Measurements from ENCODE around the gene DPF3. TPM values are rescaled to one million over a fixed set of nuclear protein-coding genes. Genes with fewer than 3 reads are reported as not detected.

Gene DPF3
- polyA plus RNA-seq, 3 donors from 2014 or later, result 1.5 to 1.8 TPM; not detected in 1

DNA sequence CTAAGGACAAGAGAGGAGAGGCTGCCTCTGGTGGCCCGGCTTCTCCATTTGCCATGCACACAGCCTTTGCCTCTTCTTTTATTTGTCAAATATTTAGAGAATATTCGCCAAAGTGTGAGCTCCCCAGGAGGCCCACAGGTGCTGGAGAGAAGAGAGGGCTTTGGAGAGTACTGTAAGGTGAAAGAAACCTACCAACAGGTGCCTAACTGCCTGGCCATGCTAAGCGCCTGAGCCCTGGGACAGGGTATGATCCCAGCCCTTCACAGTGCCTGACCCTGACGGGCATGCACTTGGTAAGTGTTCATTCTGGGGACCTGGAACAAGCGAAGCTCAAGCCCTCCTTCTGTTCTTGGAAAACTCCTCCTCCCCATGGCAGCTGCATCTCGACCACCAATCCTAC is 106.1 kb downstream of the DPF3 start:
- Mint-ChIP-seq H3K4me1 (peaks cover 6 to 7% of the 10 kb centered on the region in 2 donors), H3K27ac (no peak overlapping the region), H3K36me3 (peaks cover 0 to 4% (median 0%) of the 10 kb centered on the region in 3 donors), H3K9me3 (no peaks in the 10 kb centered on the region), H3K27me3 (ENCODE audit: low read depth in 3 of 3) (peaks cover 0 to 3% (median 1%) of the 10 kb centered on the region in 3 donors), H3K4me3 (no peak overlapping the region)
- no peak for DNase-seq

DNA sequence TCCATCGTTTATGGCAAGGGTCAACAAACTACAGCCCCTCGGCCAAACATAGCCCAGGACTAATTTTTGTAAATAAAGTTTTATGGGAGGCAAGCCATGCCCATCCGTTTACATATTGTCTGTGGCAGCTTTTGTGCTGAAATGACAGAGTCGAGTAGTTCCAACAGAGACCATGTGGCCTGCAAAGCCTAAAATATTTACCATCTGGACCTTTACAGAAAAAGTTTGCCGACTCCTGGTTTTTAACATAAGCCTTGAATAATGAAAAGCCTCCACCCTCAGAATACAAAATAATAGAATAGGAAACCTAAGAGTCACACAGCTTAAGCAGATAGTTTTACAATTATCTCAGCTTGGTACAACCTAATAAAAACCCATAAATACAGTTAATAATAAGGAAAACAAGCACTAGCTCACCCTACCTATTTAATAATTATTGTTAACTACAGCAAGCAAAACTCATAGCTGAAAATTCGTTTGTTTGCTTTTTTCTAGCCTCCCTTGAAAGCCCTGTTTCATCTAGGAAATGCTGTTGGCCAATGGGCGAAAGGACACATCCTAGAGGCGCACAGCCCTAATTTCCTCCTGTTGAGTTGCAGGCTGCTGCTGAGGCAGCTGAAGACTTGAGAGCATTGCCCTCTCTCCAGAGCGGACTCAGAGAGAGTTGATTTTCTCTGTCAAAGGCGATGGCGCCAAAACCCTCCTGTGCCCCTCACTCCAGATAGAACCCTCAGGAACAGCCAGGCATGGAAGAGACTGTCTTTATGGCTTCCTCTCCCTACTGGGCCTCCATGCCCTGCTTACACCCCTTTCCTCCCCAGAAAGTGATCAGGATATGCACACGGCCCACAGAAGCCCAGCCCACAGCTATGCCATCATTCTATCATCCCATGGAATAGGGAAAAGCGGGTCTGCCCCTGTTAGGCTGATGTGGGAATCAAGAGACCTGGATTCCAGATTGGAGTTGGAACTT is 107.2 kb downstream of the DPF3 start:
- H3K4me1 Mint-ChIP-seq, result peaks cover 6 to 7% of the 10 kb centered on the region in 2 donors
- H3K36me3 Mint-ChIP-seq, result peaks cover 0 to 6% (median 0%) of the 10 kb centered on the region in 3 donors
- H3K27ac Mint-ChIP-seq, result no peak overlapping the region
- H3K9me3 Mint-ChIP-seq, result no peaks in the 10 kb centered on the region
- H3K4me3 Mint-ChIP-seq, result no peak overlapping the region
- peaks cover 0 to 3% (median 1%) of the 10 kb centered on the region in 3 donors for H3K27me3 Mint-ChIP-seq (ENCODE audit: low read depth in 3 of 3)
- no peak for DNase-seq

DNA sequence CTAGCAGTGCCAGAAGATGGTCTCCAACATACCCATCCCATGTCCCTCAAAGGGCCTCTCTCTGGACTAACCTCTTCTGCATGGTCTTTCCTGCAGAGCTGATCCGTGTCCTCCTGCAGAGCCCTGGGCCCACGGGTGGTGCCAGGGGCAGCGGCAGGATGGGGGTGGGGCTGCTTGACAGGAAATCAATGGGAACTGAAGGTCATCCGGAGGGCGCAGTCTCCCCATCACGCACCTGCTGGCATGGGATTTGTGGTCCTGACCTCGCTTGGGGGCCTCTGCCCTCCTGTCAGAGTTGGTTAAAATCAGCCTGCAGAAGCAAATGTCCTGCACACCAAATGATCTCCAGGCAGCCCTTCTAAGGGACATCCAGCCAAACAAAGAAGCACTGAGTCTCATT is 110.2 kb downstream of the DPF3 start:
- Mint-ChIP-seq H3K27me3 (ENCODE audit: low read depth in 3 of 3) (peaks cover 0 to 1% (median 0%) of the 10 kb centered on the region in 3 donors), H3K4me1 (peaks cover 0 to 2% of the 10 kb centered on the region in 2 donors), H3K9me3 (peaks cover 0 to 1% (median 0%) of the 10 kb centered on the region in 6 donors), H3K27ac (no peak overlapping the region), H3K4me3 (no peak overlapping the region), H3K36me3 (peaks cover 0 to 10% (median 0%) of the 10 kb centered on the region in 3 donors)
- DNase-seq, result no peak

GRCh38 chr14:72782817-72783216 is 111.1 kb downstream of the DPF3 start:
- DNase-seq, result no peak
- Mint-ChIP-seq H3K27ac (no peak overlapping the region), H3K4me3 (no peak overlapping the region), H3K36me3 (peaks cover 0 to 10% (median 0%) of the 10 kb centered on the region in 3 donors), H3K9me3 (peaks cover 0 to 1% (median 0%) of the 10 kb centered on the region in 6 donors), H3K4me1 (peaks cover 0 to 2% of the 10 kb centered on the region in 2 donors), H3K27me3 (ENCODE audit: low read depth in 3 of 3) (peaks cover 0 to 1% (median 0%) of the 10 kb centered on the region in 3 donors)

- H3K9me3 Mint-ChIP-seq, result peaks cover 0 to 1% (median 0%) of the 10 kb centered on the region in 6 donors
- H3K4me3 Mint-ChIP-seq, result no peak overlapping the region
- peaks cover 0 to 10% (median 0%) of the 10 kb centered on the region in 3 donors for H3K36me3 Mint-ChIP-seq
- peaks cover 0 to 4% (median 0%) of the 10 kb centered on the region in 3 donors for H3K27me3 Mint-ChIP-seq (ENCODE audit: low read depth in 3 of 3)
- no peak for DNase-seq
- no peak overlapping the region for H3K27ac Mint-ChIP-seq
- H3K4me1 Mint-ChIP-seq, result peaks cover 9 to 11% of the 10 kb centered on the region in 2 donors
Measured at GRCh38 chr14:72781561-72782508, 112.1 kb downstream of the DPF3 start.

DNA sequence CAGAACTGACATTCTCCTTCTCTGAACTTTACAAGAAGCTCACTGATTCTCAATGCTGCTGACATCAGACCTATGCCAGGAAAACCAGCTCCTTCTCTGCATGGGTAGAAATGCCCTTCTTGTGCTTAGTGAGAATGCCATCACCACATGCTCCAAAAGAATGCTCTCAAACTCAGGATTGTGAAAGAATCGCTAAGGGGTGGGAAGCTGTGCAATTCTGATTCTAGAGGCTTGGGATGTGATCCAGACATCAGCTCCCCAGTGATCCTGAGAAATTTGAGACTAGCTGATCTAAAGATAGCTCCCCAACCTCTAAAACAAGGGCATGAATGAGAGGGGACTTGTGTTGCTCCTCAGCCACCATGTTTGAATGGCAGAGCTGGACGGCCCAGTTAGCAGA is 113.2 kb downstream of the DPF3 start:
- Mint-ChIP-seq H3K9me3 (peaks cover 0 to 1% (median 0%) of the 10 kb centered on the region in 6 donors), H3K4me1 (peaks cover 13 to 20% of the 10 kb centered on the region in 2 donors), H3K27me3 (ENCODE audit: low read depth in 3 of 3) (peaks cover 0 to 4% (median 0%) of the 10 kb centered on the region in 3 donors), H3K4me3 (no peak overlapping the region), H3K27ac (no peak overlapping the region), H3K36me3 (peaks cover 0 to 10% (median 0%) of the 10 kb centered on the region in 3 donors)
- no peak for DNase-seq

GRCh38 chr14:72779679-72780078 is 114.2 kb downstream of the DPF3 start:
- no peak for DNase-seq
- Mint-ChIP-seq H3K9me3 (peaks cover 0 to 1% (median 0%) of the 10 kb centered on the region in 6 donors), H3K27me3 (ENCODE audit: low read depth in 3 of 3) (peaks cover 0 to 5% (median 0%) of the 10 kb centered on the region in 3 donors), H3K36me3 (peaks cover 0 to 10% (median 0%) of the 10 kb centered on the region in 3 donors), H3K4me3 (no peak overlapping the region), H3K27ac (no peak overlapping the region), H3K4me1 (peaks cover 14 to 25% of the 10 kb centered on the region in 2 donors)

- DNase-seq, result no peak
- Mint-ChIP-seq H3K4me1 (peaks cover 14 to 25% of the 10 kb centered on the region in 2 donors), H3K27me3 (ENCODE audit: low read depth in 3 of 3) (peaks cover 0 to 6% (median 0%) of the 10 kb centered on the region in 3 donors), H3K27ac (no peak overlapping the region), H3K9me3 (peaks cover 0 to 1% (median 0%) of the 10 kb centered on the region in 6 donors), H3K4me3 (peak overlapping the region in 2 of 5 donors; percentile 25 to 62), H3K36me3 (peaks cover 0 to 8% (median 0%) of the 10 kb centered on the region in 3 donors)
Measured at GRCh38 chr14:72777636-72778035, 116.3 kb downstream of the DPF3 start.

GRCh38 chr14:72776701-72777261 is 117.1 kb downstream of the DPF3 start:
- DNase-seq, result peak; percentile 13 to 26 (median 14)
- peaks cover 0 to 6% (median 0%) of the 10 kb centered on the region in 3 donors for H3K27me3 Mint-ChIP-seq (ENCODE audit: low read depth in 3 of 3)
- peaks cover 0 to 1% (median 0%) of the 10 kb centered on the region in 6 donors for H3K9me3 Mint-ChIP-seq
- peak overlapping the region in 4 of 5 donors; percentile 5 to 27 (median 16) for H3K4me3 Mint-ChIP-seq
- peaks cover 14 to 25% of the 10 kb centered on the region in 2 donors for H3K4me1 Mint-ChIP-seq
- H3K36me3 Mint-ChIP-seq, result peaks cover 0 to 8% (median 0%) of the 10 kb centered on the region in 3 donors
- H3K27ac Mint-ChIP-seq, result no peak overlapping the region

GRCh38 chr14:72775923-72776554 is 117.9 kb downstream of the DPF3 start:
- no peak overlapping the region for H3K27ac Mint-ChIP-seq
- peak overlapping the region in 1 of 5 donors; percentile 46 for H3K4me3 Mint-ChIP-seq
- no peak for DNase-seq
- peaks cover 0 to 6% (median 0%) of the 10 kb centered on the region in 3 donors for H3K27me3 Mint-ChIP-seq (ENCODE audit: low read depth in 3 of 3)
- peaks cover 0 to 1% (median 0%) of the 10 kb centered on the region in 6 donors for H3K9me3 Mint-ChIP-seq
- H3K4me1 Mint-ChIP-seq, result peaks cover 14 to 25% of the 10 kb centered on the region in 2 donors
- H3K36me3 Mint-ChIP-seq, result peaks cover 0 to 8% (median 0%) of the 10 kb centered on the region in 3 donors

- H3K27ac Mint-ChIP-seq, result no peak overlapping the region
- no peak for DNase-seq
- H3K36me3 Mint-ChIP-seq, result peaks cover 0 to 5% (median 0%) of the 10 kb centered on the region in 3 donors
- H3K27me3 Mint-ChIP-seq (ENCODE audit: low read depth in 3 of 3), result peaks cover 0 to 6% (median 0%) of the 10 kb centered on the region in 3 donors
- H3K4me1 Mint-ChIP-seq, result peaks cover 14 to 25% of the 10 kb centered on the region in 2 donors
- H3K9me3 Mint-ChIP-seq, result peaks cover 0 to 1% (median 0%) of the 10 kb centered on the region in 6 donors
- H3K4me3 Mint-ChIP-seq, result no peak overlapping the region
Measured at GRCh38 chr14:72774894-72775620, 118.8 kb downstream of the DPF3 start.

DNA sequence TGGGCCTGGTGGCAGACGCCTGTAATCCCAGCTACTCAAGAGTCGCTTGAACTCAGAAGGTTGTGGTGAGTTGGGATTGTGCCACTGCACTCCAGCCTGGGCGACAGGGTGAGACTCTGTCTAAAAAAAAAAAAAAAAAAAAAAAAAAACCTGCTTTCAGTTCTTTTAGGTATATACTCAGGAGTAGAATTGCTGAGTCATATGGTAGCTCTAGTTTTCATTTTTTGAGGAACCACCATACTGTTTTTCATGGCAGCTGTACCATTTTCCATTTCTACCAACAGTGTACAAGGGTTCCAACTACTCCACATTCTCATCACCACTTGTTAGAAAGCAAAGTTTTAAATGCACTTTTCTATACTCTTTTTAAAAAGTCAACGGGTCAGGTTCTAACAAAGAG is 119.8 kb downstream of the DPF3 start:
- H3K36me3 Mint-ChIP-seq, result peaks cover 0 to 4% (median 4%) of the 10 kb centered on the region in 3 donors
- H3K4me1 Mint-ChIP-seq, result peaks cover 14 to 25% of the 10 kb centered on the region in 2 donors
- no peaks in the 10 kb centered on the region for H3K9me3 Mint-ChIP-seq
- peaks cover 0 to 6% (median 0%) of the 10 kb centered on the region in 3 donors for H3K27me3 Mint-ChIP-seq (ENCODE audit: low read depth in 3 of 3)
- H3K4me3 Mint-ChIP-seq, result no peak overlapping the region
- no peak for DNase-seq
- no peak overlapping the region for H3K27ac Mint-ChIP-seq

Measured in immature natural killer cell (primary cell).